Measurements from ENCODE around the gene TMEM221. TPM values are rescaled to one million over a fixed set of nuclear protein-coding genes. Genes with fewer than 3 reads are reported as not detected.

Gene TMEM221
- total RNA-seq, 1 donor from 2014 or later, result not detected

- H3K9me3 ChIP-seq, result no peaks in the 10 kb centered on the region
- H3K27ac ChIP-seq, result no peak overlapping the region
- no peaks in the 10 kb centered on the region for H3K27me3 ChIP-seq
- no peaks in the 10 kb centered on the region for H3K4me1 ChIP-seq
- H3K36me3 ChIP-seq, result peaks cover 8 to 23% of the 10 kb centered on the region in 2 donors
- H3K4me3 ChIP-seq, result no peak overlapping the region
- no peak for TF ChIP-seq CTCF (IDR thresholded peaks at IDR 0.05)
- no peak for DNase-seq (ENCODE audit: low spot score in 2 of 2)
- intact Hi-C loops (cut with DNase I), result no loop called here
Observed at GRCh38 chr19:17490411-17490810, 41.9 kb upstream of the TMEM221 start.

- Histone ChIP-seq H3K4me3 (no peak overlapping the region), H3K27me3 (no peaks in the 10 kb centered on the region), H3K9me3 (no peaks in the 10 kb centered on the region), H3K4me1 (no peaks in the 10 kb centered on the region), H3K36me3 (peaks cover 8 to 23% of the 10 kb centered on the region in 2 donors), H3K27ac (no peak overlapping the region)
- intact Hi-C loops (cut with DNase I), result no loop called here
- DNase-seq (ENCODE audit: low spot score in 2 of 2), result no peak
- TF ChIP-seq CTCF (IDR thresholded peaks at IDR 0.05), result no peak
Observed at GRCh38 chr19:17489392-17490030, 41.0 kb upstream of the TMEM221 start.

GRCh38 chr19:17488593-17489391 is 40.3 kb upstream of the TMEM221 start:
- DNase-seq (ENCODE audit: low spot score in 2 of 2), result no peak
- intact Hi-C loops (cut with DNase I), result no loop called here
- H3K27ac ChIP-seq, result no peak overlapping the region

GRCh38 chr19:17487284-17488121 is 39.0 kb upstream of the TMEM221 start:
- H3K36me3 ChIP-seq, result peaks cover 8 to 23% of the 10 kb centered on the region in 2 donors
- H3K4me3 ChIP-seq, result no peak overlapping the region
- no peaks in the 10 kb centered on the region for H3K9me3 ChIP-seq
- intact Hi-C loops (cut with DNase I), result no loop called here
- no peak for DNase-seq (ENCODE audit: low spot score in 2 of 2)
- H3K27me3 ChIP-seq, result no peaks in the 10 kb centered on the region
- H3K4me1 ChIP-seq, result no peaks in the 10 kb centered on the region
- TF ChIP-seq CTCF (IDR thresholded peaks at IDR 0.05), result no peak
- H3K27ac ChIP-seq, result no peak overlapping the region

More at GRCh38 chr19:17488593-17489391, 40.3 kb upstream of the TMEM221 start:
- Histone ChIP-seq H3K4me3 (no peak overlapping the region), H3K9me3 (no peaks in the 10 kb centered on the region), H3K4me1 (no peaks in the 10 kb centered on the region), H3K27me3 (no peaks in the 10 kb centered on the region), H3K36me3 (peaks cover 8 to 23% of the 10 kb centered on the region in 2 donors)
- no peak for TF ChIP-seq CTCF (IDR thresholded peaks at IDR 0.05)

GRCh38 chr19:17486545-17487240 is 38.2 kb upstream of the TMEM221 start:
- peaks cover 8 to 23% of the 10 kb centered on the region in 2 donors for H3K36me3 ChIP-seq
- DNase-seq (ENCODE audit: low spot score in 2 of 2), result no peak
- TF ChIP-seq CTCF (IDR thresholded peaks at IDR 0.05), result no peak
- H3K4me3 ChIP-seq, result no peak overlapping the region
- H3K9me3 ChIP-seq, result no peaks in the 10 kb centered on the region
- H3K27ac ChIP-seq, result no peak overlapping the region
- H3K4me1 ChIP-seq, result no peaks in the 10 kb centered on the region
- intact Hi-C loops (cut with DNase I), result no loop called here
- H3K27me3 ChIP-seq, result no peaks in the 10 kb centered on the region
